ENCODE data around the gene HUNK.

The HUNK gene

DNA sequence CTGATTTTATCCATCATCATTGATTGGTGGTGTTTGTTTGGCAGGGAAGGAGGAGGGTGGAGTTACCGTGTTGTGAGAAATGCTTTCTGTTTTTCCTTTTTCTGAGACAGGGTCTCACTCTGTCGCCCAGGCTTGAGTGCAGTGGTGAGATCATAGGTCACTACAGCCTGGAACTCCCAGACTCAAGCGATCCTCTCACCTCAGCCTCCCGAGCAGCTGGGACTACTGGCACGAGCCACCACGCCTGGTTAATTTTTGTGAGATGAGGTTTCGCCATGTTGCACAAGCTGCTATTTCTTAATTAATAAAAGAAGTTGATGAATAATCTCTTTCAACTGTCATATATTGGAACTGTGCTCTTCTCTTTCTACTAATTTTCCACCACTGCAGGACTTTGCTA, 44.3 kb downstream of the HUNK start:
- in situ Hi-C loops (cut with MboI; ENCODE audit: low sequenced_read_pairs): no loop called here

DNA sequence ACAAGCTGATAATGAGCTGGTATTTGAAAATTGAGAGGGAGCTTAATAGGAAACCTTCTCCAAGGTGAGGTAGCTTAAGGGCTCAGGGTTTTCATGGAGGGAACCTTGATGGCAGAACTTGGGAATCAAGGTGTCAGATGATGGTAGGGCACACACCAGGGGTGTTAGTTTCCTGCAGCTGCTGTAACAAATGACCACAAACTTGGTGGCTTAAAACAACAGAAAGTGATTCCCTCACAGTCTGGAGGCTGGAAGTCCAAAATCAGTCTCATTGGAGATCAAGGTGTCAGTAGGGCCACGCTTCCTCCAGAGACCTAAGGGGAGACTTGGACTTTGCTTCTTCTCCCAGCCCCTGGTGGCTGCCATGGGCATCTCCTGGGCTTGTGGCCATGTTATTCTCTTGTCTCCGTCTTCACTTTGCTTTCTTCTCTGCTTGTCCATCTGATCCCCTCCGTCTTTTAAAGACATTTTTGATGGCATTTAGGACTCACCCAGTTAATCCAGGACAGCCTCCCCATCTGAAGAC, 45.5 kb downstream of the HUNK start:
- in situ Hi-C loops (cut with MboI; ENCODE audit: low sequenced_read_pairs): no loop called here

DNA sequence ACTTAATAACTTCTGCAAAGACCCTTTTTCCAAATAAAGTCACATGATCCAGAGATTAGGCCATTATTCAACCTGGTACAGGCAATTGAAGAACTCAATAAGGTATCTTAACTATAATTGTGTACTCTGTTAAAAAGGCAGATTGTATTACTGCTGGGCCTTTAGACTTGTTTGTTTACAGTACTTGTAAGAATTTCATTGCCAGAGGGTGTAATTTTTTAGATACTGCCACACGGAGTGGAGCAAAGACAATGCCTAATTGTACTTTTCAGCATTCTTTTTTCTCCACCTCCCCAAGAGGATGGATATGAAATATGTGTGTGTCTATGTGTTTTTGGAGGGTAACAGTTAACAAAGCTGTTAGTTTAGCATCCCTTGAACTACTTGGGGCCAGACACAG, 47.5 kb downstream of the HUNK start:
- in situ Hi-C loops (cut with MboI; ENCODE audit: low sequenced_read_pairs): no loop called here

DNA sequence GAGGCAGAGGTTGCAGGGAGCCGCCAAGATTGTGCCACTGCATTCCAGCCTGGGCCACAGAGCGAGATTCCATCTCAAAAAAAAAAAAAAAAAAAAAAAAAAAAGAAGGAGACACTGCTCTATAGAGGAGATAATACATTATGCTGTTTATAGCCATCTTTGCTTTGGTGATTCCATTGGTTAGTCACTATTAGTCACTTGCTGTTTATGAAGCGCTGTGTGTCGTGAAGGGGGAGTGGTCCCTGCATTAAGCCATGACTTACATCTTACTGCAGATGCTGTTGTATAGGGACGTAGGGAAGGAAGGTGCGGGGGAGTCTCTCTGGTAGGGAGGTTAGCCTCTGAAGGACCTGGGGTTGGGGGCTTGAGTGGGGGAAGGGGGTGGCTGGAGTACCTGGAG, 48.3 kb downstream of the HUNK start:
- in situ Hi-C loops (cut with MboI; ENCODE audit: low sequenced_read_pairs): no loop called here

DNA sequence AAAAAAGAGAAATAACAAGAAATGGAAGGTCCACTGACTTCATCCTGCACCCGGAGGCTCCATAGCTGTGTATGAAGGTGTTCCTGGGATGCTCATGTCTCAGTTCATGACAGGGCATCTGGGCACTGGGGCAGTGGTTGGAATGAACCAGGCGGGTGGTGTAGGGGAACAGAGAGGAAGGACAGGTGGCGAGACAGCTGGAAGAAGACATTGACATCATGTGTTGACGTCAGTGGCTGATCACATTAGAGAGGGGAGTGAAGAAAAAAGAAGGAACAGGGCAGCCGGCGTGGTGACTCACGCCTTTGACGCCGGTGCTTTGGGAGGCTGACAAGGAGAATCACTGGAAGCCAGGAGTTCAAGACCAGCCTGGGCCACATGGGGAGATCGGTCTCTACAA, 50.1 kb downstream of the HUNK start:
- in situ Hi-C loops (cut with MboI; ENCODE audit: low sequenced_read_pairs): no loop called here

DNA sequence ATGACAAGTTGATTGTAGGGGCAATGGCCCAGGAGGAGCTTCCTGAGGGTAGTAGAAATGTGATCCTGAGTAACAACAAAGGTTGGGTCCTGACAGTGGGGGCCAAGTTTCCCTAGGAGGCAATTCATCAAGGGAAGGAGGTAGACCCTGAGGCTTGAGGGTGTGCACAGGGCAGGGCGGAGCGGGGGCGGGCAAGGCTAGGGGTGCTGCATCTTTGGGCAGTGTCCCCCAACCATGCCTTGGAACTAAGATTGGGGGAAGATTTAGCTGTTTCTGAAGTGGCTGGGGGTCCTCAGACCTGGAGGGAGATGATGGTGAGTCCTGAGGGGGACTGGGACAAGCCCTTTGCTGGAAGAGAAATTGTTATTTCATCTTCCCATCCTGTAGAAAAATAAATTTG, 50.9 kb downstream of the HUNK start:
- in situ Hi-C loops (cut with MboI; ENCODE audit: low sequenced_read_pairs): no loop called here

DNA sequence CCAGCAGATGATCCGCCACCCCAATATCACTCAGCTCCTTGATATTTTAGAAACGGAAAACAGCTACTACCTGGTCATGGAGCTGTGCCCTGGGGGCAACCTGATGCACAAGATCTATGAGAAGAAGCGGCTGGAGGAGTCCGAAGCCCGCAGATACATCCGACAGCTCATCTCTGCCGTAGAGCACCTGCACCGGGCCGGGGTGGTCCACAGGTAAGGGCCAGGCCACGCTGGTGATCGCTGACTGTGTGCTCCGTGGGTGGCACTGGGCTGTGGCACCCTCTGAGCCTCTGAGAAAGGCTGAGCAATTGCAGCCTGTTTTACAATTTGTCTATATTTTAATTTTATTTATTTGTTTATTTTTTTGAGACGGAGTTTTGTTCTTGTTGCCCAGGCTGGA, 51.7 kb downstream of the HUNK start:
- in situ Hi-C loops (cut with MboI; ENCODE audit: low sequenced_read_pairs): no loop called here

DNA sequence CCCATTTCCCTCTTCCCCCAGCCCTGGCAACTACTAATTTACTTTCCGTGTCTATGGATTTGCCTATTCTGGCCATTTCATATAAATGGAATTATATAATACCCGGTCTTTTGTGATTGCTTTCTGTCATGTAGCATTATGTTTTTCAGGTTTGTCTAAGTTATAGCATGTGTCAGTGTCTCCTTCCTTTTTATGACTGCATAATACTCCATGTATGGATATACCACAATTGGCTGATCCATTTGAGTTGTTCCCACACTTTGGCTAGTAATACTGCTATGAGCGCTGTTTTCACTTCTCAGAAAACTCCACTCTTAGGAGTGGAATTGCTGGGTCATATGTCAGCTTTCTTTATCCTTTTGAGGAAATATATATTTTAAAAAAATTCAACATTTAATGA, 53.7 kb downstream of the HUNK start:
- in situ Hi-C loops (cut with MboI; ENCODE audit: low sequenced_read_pairs): no loop called here

DNA sequence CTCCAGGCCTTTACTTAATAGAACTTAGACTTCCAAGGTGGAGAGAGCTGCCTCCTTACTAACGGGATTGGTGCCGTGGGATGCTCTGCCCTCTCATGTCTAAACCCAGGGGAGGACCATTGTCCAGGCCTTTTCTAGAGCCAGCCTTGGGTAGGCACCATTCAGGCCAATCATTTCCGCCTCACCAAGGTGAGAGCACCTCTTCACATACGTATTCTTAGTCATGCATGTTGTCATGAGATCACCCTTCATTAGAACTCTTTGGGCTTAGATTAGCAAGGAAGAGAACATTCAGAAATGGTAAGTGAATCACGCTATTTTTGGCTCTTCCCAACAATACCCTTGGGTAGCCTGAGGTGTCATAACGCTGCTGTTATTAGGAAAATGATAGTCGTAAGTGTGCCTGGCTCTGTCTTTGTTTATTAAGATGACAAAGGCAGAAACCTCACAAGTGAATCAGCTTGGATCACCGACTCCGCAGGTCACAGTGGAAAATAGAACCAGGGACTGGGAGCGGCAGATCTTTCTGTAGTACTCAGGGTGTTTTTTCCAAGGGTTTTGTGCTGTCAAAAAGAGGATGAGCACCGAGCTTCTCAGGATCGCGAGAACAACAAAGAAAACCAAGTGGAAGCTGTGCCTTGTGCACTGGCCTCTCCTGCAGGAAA, 55.0 kb downstream of the HUNK start:
- in situ Hi-C loops (cut with MboI; ENCODE audit: low sequenced_read_pairs): no loop called here

DNA sequence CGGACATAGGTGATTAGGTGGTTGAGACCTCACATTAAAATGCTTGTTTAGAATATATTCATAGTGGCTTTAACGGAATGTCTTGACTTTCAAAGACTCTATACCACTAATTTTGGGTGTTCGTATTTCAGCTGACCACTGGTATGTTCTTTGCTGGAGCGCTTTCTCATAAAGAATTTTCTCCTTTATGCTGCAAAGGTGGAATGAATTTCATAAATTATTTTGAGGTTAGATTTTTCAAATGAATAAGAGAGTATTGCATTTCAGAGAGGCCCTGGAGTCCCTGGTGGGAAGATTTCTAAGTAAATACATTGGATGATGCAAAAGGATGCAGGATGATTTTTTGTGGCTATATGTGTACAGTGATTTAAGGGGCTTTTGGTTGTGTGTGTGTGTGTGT, 55.8 kb downstream of the HUNK start:
- in situ Hi-C loops (cut with MboI; ENCODE audit: low sequenced_read_pairs): no loop called here

DNA sequence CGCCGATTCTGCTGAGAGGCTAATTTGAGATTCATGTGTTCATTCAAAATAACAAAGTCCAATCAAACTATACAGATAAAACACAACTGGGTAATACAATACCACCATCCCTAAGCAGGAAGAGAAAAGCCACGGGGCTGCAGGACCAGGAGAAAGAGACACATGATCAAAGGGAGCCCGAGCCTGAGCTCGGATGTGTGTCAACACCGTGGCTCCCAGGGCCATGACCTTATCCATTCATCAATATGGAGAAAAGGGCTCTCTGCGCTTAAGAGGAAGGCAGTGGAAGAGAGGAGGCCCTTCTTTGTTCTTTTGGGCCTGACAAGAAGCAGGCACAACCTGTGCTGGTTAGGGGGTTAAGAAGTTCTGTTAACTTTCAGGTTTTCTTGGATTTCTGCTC, 56.7 kb downstream of the HUNK start:
- in situ Hi-C loops (cut with MboI; ENCODE audit: low sequenced_read_pairs): no loop called here

DNA sequence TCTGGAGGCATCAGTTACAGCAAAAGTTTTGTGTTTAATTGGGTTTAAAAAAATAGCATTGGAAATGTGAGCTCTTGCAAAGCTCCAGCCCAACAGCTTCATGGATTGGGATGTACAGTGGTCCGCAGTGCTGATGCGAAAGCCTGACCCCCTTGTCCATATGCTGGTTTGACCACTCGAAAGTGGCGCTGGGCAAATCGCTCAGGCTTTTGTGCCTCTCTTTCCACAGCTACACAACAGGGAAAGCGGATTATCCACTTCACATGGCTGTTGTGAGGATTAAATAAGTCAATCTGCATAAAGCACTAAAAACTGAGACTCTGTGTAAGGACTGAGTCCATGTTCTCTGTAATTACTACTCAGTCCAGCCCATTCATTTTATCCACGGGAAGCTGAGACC, 57.2 kb downstream of the HUNK start:
- in situ Hi-C loops (cut with MboI; ENCODE audit: low sequenced_read_pairs): no loop called here

DNA sequence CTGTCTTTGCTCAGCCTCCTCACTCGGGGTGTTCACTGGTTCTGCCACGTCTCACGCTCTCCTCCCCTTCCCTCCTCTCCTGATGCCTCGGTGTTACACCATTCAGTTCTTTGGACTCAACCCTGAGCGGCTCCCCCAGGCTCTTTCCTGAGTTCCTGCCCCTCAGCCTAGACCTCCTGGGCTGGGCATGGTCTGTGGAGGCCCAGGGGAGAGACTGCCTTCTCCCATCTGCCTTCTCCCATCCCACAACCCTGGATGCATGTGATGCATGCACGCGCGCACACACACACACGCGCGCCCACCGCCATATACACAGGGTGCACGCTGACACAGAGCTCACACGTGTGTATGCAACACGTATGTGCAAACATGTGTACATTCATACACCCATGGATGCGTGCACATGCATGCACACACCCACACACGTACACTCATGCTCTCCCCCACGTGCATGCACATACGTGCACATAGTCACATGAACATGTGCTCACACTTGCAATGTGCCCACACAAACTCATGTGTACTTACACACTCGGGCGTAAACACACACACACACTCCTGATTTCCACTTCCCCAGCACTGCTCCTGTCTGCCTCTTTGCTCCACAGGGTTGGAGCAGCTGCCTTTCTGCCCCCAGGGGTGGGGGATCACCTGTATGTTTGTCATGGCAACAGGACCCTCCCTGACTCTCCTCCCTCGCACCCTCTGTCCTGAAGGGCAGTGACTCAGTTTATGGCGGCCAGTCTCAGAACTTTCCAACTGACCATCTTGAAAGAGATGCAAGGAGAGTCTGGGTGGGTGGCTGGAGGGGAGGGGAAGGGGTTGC, 59.0 kb downstream of the HUNK start:
- in situ Hi-C loops (cut with MboI; ENCODE audit: low sequenced_read_pairs): no loop called here

DNA sequence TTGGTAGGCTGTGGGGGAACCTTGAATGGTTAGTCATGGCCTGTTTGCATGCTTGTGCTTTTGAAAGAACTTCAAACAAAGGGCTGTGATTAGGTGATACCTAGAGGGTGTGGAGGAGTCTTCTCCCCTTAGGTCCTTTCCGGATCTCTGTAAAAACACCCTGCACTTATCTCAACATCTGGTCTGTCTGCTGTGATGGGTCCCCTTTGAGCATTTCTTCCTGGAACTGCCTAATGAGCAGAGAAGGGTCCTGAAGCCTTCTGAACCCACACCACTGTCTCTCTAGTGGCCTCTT, 59.6 kb downstream of the HUNK start:
- in situ Hi-C loops (cut with MboI; ENCODE audit: low sequenced_read_pairs): no loop called here

DNA sequence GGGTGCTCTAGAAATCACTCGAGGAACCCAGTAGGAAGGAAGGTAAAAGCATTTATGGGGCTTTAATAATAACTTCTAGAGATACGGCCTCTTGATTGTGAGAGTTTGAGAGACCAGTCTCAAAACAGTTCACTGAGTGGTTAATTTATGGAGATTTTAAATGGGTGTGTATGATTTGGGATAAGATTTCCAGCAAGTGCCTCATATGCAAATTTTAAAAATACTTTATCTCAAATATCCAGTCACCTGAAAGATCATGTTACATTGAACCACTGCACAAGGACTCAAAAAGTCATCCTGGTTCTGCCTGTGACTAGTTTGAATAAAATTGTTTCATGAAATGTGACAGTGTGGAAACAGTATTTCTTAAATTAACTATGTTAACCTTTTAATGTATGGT, 64.5 kb downstream of the HUNK start:
- in situ Hi-C loops (cut with MboI; ENCODE audit: low sequenced_read_pairs): no loop called here

DNA sequence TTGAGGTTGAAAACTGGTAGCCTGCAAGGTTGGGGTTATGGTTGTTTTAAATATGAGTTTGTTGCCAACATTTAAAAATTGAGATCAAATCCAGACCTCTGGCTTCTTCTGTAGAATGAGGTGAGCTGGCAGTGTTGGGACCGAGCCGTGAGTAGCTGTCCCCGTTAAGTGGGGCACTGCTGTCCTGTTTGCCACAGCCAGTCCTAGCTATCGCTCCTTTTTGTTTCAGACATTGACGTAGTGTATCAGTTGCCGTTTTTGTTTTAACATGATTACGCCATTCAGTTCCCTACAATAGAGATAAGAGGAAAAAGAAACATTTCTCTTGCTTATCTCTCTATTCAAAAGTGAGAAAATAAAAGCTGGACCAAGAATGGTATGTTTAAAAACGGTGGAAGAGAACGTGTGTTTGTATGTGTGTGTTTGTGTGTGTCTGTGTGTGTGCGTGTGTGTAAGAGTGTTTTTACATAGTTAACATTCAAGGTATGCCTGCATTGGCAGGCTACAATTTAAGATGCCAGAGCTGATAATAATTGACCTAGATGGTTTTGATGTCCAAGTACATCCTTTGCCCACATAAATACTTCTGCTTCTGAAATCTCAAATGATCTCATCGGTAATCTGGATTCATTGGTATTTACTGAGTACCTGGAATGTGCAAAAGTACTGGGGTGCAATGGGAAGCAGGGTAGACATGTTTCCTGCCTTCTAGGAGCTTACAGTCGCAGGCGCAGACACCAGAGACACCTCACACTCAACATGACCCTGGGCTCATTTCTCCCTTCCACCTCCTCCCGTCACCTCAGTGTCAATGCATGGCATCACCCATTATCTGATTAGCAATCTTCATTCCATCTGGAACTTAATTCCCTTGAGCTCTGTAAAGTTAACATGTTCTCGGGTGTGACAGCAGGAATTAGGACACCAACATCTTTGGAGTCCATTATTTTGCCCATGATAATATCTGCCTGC, 65.8 kb downstream of the HUNK start:
- in situ Hi-C loops (cut with MboI; ENCODE audit: low sequenced_read_pairs): no loop called here

DNA sequence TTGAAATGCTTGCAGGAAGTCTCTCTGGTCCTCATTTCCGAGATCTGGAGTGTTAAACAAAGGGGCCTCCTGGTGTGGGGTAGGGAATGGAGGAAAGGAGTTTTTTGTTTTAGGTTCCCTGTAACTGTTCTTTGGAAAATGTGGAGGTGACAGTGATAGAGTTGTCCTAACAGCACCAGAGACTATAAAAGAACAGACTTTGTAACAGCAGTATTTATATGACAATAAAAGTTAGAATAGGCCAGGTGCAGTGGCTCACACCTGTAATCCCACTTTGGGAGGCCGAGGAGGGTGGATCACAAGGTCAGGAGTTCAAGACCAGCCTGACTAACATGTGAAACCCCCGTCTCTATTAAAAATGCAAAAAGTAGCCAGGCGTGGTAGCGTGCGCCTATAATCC, 68.9 kb downstream of the HUNK start:
- in situ Hi-C loops (cut with MboI; ENCODE audit: low sequenced_read_pairs): no loop called here

DNA sequence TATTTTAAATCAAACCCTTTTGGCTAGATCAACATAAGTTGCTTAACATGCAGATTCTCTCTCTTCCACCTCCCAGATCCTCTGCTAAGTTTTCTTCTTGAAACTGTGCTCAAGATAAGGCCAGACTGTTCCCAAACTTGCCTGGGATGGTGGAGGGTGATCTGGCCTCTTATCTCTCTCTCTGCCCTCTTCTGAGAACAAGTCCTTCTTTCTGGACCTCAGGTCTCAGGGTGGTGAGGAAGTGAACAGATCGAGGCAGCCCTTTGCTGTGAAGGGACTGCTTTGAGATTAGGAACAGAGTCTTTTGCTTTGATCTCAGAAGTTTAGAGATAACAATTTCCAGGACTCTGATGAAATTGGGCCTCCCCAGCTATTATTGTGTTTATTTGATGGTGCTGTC, 70.7 kb downstream of the HUNK start:
- in situ Hi-C loops (cut with MboI; ENCODE audit: low sequenced_read_pairs): no loop called here

DNA sequence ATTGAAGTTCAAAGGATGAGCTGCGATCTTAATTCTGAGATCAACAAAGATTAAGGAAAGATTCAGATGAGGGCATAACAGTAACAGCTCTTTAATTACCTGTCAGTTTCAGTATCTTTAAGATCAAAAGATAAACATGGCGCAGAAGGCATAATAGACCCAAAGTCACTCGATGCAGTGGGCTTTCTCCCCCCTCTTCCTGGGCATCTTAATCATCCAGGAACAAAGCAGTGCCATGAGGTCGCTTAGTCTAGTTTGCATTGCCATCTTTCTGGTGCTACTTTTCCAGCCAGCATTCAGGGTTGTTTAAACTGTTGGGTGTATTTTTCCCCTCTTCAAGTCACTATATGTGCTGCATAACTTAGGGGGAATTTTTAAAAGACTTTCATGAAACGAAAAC, 72.3 kb downstream of the HUNK start:
- in situ Hi-C loops (cut with MboI; ENCODE audit: low sequenced_read_pairs): no loop called here

DNA sequence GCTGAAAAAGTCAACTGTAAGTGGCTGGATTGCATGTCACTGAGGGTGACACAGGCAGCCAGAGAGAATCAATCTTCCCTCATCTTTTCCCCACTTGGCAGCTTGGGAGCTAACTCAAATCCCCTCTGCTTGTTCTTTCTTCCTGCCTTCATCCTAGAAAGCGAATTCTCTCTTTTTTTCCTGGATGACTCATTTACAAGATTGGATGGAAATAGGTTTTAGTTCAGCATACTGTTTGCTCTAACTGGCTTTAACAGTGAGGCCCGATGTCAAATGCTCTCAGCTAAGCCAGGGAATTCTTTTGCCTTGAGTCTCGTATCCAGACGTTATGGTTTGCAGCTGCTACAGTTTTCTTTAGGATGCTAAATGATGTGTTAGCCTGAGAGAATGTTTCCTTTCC, 72.7 kb downstream of the HUNK start:
- in situ Hi-C loops (cut with MboI; ENCODE audit: low sequenced_read_pairs): no loop called here

DNA sequence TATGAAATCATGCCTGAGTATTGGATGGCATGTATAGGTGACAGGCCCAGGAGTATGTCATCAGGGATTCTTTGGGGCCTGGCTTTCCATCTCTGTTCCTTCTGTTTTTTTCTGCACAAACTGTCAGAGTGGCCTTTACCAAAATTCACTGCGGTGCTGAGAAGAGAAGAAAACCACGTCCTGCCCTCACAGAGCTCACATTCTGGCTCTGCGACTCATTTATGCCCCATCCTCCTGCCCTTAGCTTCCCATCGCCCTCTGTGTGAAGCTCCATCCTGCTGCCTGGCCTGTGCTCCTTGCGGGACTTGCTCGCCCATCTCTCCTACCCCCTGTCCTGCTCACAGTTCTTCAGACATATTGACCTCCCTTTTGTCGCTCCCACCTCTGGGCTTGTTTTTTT, 73.4 kb downstream of the HUNK start:
- in situ Hi-C loops (cut with MboI; ENCODE audit: low sequenced_read_pairs): no loop called here

Measured in HL-60/S4 treated with retinoic acid at 250 ng/mL for 4 days and 3 days (cell line).